GM18951 (cell line): ENCODE data around the gene IL26.

Experiments used
- POLR2A ChIP-seq: IDR thresholded peaks from 4 replicates; pipeline ENCODE4 v1.6.1; 2011; ENCODE audit warnings: mild to moderate bottlenecking; ENCODE audit not compliant: insufficient read length, insufficient read depth; ENCODE audit errors: extremely low read depth
- in situ Hi-C: fragments of 300-500 bp; cut with MboI; formaldehyde crosslinking; loops from one replicate; pipeline ENCODE4 v1.12.0; 2022; ENCODE audit warnings: low sequenced_read_pairs, mixed read lengths, inconsistent platforms; ENCODE audit not compliant: unreplicated experiment

The IL26 gene

GRCh38 chr12:68253504-68253903 is 27.9 kb upstream of the IL26 start, which contains the start of gene IL22:
Gene IL22 (minus strand): TSS chr12:68253604. CDS start chr12:68253448, 156 bp downstream.
- in situ Hi-C loops, result no loop called here
- TF ChIP-seq POLR2A, result no peak

GRCh38 chr12:68252077-68252476 is 26.5 kb upstream of the IL26 start:
- in situ Hi-C loops, result no loop called here
- no peak for TF ChIP-seq POLR2A

- in situ Hi-C loops, result no loop called here
- TF ChIP-seq POLR2A, result no peak
These were observed 24.8 kb upstream of the IL26 start for GRCh38 chr12:68250454-68250853.

- in situ Hi-C loops, result no loop called here
- no peak for TF ChIP-seq POLR2A
These were observed 22.2 kb upstream of the IL26 start for GRCh38 chr12:68247785-68248184.

GRCh38 chr12:68246350-68246749 is 20.7 kb upstream of the IL26 start:
- in situ Hi-C loops, result no loop called here
- no peak for TF ChIP-seq POLR2A

- in situ Hi-C loops, result no loop called here
- TF ChIP-seq POLR2A, result no peak
These were observed 19.8 kb upstream of the IL26 start for GRCh38 chr12:68245180-68246021.

- in situ Hi-C loops, result no loop called here
- TF ChIP-seq POLR2A, result no peak
These were observed 17.2 kb upstream of the IL26 start for GRCh38 chr12:68242777-68243176.

GRCh38 chr12:68240975-68241374 is 15.4 kb upstream of the IL26 start:
- in situ Hi-C loops, result no loop called here

GRCh38 chr12:68240079-68240478 is 14.5 kb upstream of the IL26 start:
- in situ Hi-C loops, result no loop called here
- no peak for TF ChIP-seq POLR2A

More at GRCh38 chr12:68240975-68241374, 15.4 kb upstream of the IL26 start:
- no peak for TF ChIP-seq POLR2A

- no peak for TF ChIP-seq POLR2A
- in situ Hi-C loops, result loop anchor here (5.0 kb wide), 1 partner anchor 73 kb away; no protein-coding TSS in a partner anchor
These were observed 13.8 kb upstream of the IL26 start for GRCh38 chr12:68239309-68239982.

GRCh38 chr12:68237619-68238018 is 12.0 kb upstream of the IL26 start:
- no peak for TF ChIP-seq POLR2A
- in situ Hi-C loops, result loop anchor here (5.0 kb wide), 1 partner anchor 75 kb away; no protein-coding TSS in a partner anchor

- in situ Hi-C loops, result loop anchor here (5.0 kb wide), 1 partner anchor 75 kb away; no protein-coding TSS in a partner anchor
- no peak for TF ChIP-seq POLR2A
These were observed 11.5 kb upstream of the IL26 start for GRCh38 chr12:68237078-68237477.

- in situ Hi-C loops, result loop anchor here (5.0 kb wide), 1 partner anchor 76 kb away; no protein-coding TSS in a partner anchor
- TF ChIP-seq POLR2A, result no peak
These were observed 10.9 kb upstream of the IL26 start for GRCh38 chr12:68236421-68237059.
